Right lobe of liver (tissue), 4 donors: ENCODE data around the gene SLC5A4.
"Not testable (repeated sequence)": the region's sequence is repeated elsewhere in the genome, so short reads cannot be mapped to it uniquely, and the experiment has no call there.

Source experiments
- POLR2A ChIP-seq: fragments of 450-650 bp; IDR thresholded peaks from one replicate; pipeline ENCODE4 v1.6.1; 2017; ENCODE audit warnings: antibody characterized with exemption, mild to moderate bottlenecking
- TF ChIP-seq, protein P1 (sequence below), 4 donors: fragments of 200-600 bp in 3 of 4; fragments of 450-650 bp in 1 of 4; IDR thresholded peaks; one replicate each; pipeline versions ENCODE4 v1.5.1 to v1.8.0; 2016 to 2022; ENCODE audit warnings: antibody characterized with exemption in 4 of 4, mild to moderate bottlenecking in 2 of 4
- donor health status: DM: no; HTN: no; CAD: no.
- donor health status: DM: no; HTN: no; CAD: no.
- donor health status: DM: no; HTN: yes; CAD: no.

DNA sequence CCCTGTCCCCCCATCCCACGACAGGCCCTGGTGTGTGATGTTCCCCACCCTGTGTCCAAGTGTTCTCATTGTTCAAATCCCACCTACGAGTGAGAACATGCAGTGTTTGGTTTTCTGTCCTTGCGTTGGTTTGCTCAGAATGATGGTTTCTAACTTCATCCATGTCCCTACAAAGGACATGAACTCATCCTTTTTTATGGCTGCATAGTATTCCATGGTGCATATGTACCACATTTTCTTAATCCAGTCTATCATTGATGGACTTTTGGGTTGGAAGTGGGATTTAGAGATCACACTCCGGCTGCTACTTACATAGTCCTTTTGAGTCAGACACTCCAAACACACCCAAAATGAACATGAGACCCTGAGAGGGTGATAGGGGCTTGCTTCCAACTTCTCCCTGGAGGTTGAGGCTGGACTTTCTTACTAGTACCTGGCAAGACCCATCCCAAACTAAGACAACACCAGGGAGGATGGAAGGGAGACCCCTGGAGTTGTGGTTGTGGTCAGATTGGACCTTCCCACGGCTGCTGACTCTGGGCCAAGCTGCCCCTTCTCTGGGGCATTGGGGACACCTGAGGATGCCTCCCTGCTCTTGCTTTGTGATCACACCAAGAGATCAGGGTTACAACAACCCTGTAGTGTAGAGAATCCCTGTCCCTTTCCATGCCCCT, 57.5 kb downstream of the SLC5A4 start:
- TF ChIP-seq, protein P1, sequence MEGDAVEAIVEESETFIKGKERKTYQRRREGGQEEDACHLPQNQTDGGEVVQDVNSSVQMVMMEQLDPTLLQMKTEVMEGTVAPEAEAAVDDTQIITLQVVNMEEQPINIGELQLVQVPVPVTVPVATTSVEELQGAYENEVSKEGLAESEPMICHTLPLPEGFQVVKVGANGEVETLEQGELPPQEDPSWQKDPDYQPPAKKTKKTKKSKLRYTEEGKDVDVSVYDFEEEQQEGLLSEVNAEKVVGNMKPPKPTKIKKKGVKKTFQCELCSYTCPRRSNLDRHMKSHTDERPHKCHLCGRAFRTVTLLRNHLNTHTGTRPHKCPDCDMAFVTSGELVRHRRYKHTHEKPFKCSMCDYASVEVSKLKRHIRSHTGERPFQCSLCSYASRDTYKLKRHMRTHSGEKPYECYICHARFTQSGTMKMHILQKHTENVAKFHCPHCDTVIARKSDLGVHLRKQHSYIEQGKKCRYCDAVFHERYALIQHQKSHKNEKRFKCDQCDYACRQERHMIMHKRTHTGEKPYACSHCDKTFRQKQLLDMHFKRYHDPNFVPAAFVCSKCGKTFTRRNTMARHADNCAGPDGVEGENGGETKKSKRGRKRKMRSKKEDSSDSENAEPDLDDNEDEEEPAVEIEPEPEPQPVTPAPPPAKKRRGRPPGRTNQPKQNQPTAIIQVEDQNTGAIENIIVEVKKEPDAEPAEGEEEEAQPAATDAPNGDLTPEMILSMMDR (IDR thresholded peaks at IDR 0.05), result not testable (repeated sequence)
- not testable (repeated sequence) for TF ChIP-seq POLR2A
